Ovary (tissue), 9 donors: ENCODE measurements around the gene PPFIA2. TPM values are rescaled to one million over a fixed set of nuclear protein-coding genes. Genes with fewer than 3 reads are reported as not detected.

Experiments
- DNase-seq, 5 donors: peaks; one replicate each; pipeline ENCODE4 v3.0.0-alpha.2; 2019 to 2020
- H3K27ac ChIP-seq, 2 donors: fragments of 200-600 bp; one replicate each; pipeline versions ENCODE4 v1.5.1 to v1.8.0; 2019 to 2022
- H3K27me3 ChIP-seq: fragments of 200-600 bp; one replicate; pipeline ENCODE4 v1.8.0; 2022
- H3K36me3 ChIP-seq: fragments of 200-600 bp; sonication (generic); one replicate; pipeline ENCODE4 v1.5.1; 2019
- H3K4me1 ChIP-seq: one replicate; pipeline ENCODE4 v1.8.1; 2013; ENCODE audit warnings: mild to moderate bottlenecking, moderate library complexity; ENCODE audit not compliant: insufficient read depth
- H3K4me3 ChIP-seq: fragments of 200-600 bp; sonication (generic); one replicate; pipeline ENCODE4 v1.5.1; 2017
- H3K9me3 ChIP-seq, 2 donors: fragments of 200-600 bp in 1 of 2; sonication (generic) in 1 of 2; one replicate each; pipeline versions ENCODE4 v1.5.1 to v1.8.1; 2013 to 2019; ENCODE audit warnings: mild to moderate bottlenecking in 1 of 2, moderate library complexity in 1 of 2
- CTCF ChIP-seq, 3 donors: fragments of 450-650 bp in 2 of 3; fragments of 200-600 bp in 1 of 3; IDR thresholded peaks; one replicate each; pipeline versions ENCODE4 v1.5.1 to v1.8.0; 2016 to 2022; ENCODE audit warnings: antibody characterized with exemption in 3 of 3, mild to moderate bottlenecking in 1 of 3
- EP300 ChIP-seq: sonication (generic); formaldehyde crosslinking; IDR thresholded peaks from one replicate; pipeline ENCODE4 v1.6.1; 2017; ENCODE audit warnings: antibody characterized with exemption
- POLR2A ChIP-seq: fragments of 450-650 bp; IDR thresholded peaks from one replicate; pipeline ENCODE4 v1.6.1; 2017; ENCODE audit warnings: antibody characterized with exemption, mild to moderate bottlenecking, moderate library complexity
- WGBS, 3 donors: extraction: QIAGEN DNeasy Blood & Tissue Kit in 1 of 3; methylation state at CpG; one replicate each; pipeline versions ENCODE4 v1.1.5 to v1.1.7; 2013 to 2017; 5-methylcytosine and 5-hydroxymethylcytosine counted together
- intact Hi-C, 4 donors: fragments of 100-400 bp; cut with DNase I; formaldehyde crosslinking; loops; one replicate each; pipeline versions ENCODE4 v1.11.0 to v1.15.1; 2022 to 2023
- polyA plus RNA-seq, 2 donors: library from polyadenylated mRNA; stranded (reverse); fragments of 200-250 nt in 1 of 2; fragments of 350-450 nt in 1 of 2; fragmentation: Illumina TruSeq in 1 of 2; extraction: RNeasy Lipid Tissue Mini Kit (QIAGEN cat#74804) in 1 of 2; gene quantifications; one replicate each; pipeline ENCODE4 v1.2.3, GENCODE V29; 2013 to 2014
- total RNA-seq, 7 donors: library from RNA; depleted of rRNA in 2 of 7; stranded (reverse); fragments of >200 nt in 2 of 7; fragmentation: NEBNext Ultra II Directional in 3 of 7; extraction: Animal tissue kit (Norgen Biotek cat#: 25700) in 3 of 7; gene quantifications; one replicate each; pipeline versions ENCODE4 v1.1.0 to v1.2.4, GENCODE V29; 2016 to 2023
- donor health status: DM: no; HTN: no; CAD: no; lungs with moderate emphysema.
- donor health status: DM: no; HTN: no; CAD: no.
- donor health status: Bipolar disorder and iron deficiency.
- donor health status: DM: yes; HTN: yes; CAD: no.
- donor health status: DM: no; HTN: no; CAD: no.
- donor health status: DM: yes; HTN: yes; CAD: no.

Gene PPFIA2
- total and polyA plus RNA-seq, 9 donors, result 0.99 to 8.3 (median 3.4) TPM

- no peak overlapping the region for H3K4me3 ChIP-seq
- H3K27ac ChIP-seq, result no peak overlapping the region
- WGBS, 3 donors, result 81 to 90% (median 84%) methylated on average over 5 of the region's 5 CpGs
- no peaks in the 10 kb centered on the region for H3K27me3 ChIP-seq
- no peaks in the 10 kb centered on the region for H3K36me3 ChIP-seq
- no peak for TF ChIP-seq POLR2A
- no peak for TF ChIP-seq EP300
- no peak for TF ChIP-seq CTCF (IDR thresholded peaks at IDR 0.05)
- H3K4me1 ChIP-seq, result no peaks in the 10 kb centered on the region
- intact Hi-C loops, result no loop called here
- no peak for DNase-seq
- H3K9me3 ChIP-seq, result no peaks in the 10 kb centered on the region
Observed at GRCh38 chr12:81546811-81547210, 212.3 kb downstream of the PPFIA2 start.

GRCh38 chr12:81543621-81544139 lies 215.5 kb downstream of the PPFIA2 start:
- intact Hi-C loops, result no loop called here
- Histone ChIP-seq H3K36me3 (no peaks in the 10 kb centered on the region), H3K27me3 (no peaks in the 10 kb centered on the region), H3K27ac (no peak overlapping the region), H3K4me3 (no peak overlapping the region), H3K9me3 (no peaks in the 10 kb centered on the region), H3K4me1 (no peaks in the 10 kb centered on the region)
- 63 to 67% (median 64%) methylated on average over 4 of the region's 4 CpGs for WGBS, 3 donors
- no peak for DNase-seq
- no peak for TF ChIP-seq EP300
- no peak for TF ChIP-seq CTCF (IDR thresholded peaks at IDR 0.05)

- TF ChIP-seq CTCF (IDR thresholded peaks at IDR 0.05) (no peak), EP300 (no peak), POLR2A (no peak)
- Histone ChIP-seq H3K27me3 (no peaks in the 10 kb centered on the region), H3K27ac (no peak overlapping the region), H3K4me3 (no peak overlapping the region), H3K36me3 (no peaks in the 10 kb centered on the region), H3K9me3 (no peaks in the 10 kb centered on the region), H3K4me1 (no peaks in the 10 kb centered on the region)
- WGBS, 3 donors, result 68 to 77% (median 71%) methylated on average over 4 of the region's 4 CpGs
- intact Hi-C loops, result no loop called here
- DNase-seq, result no peak
Observed at GRCh38 chr12:81542065-81543010, 216.8 kb downstream of the PPFIA2 start.

GRCh38 chr12:81541121-81541520 lies 218.0 kb downstream of the PPFIA2 start:
- H3K27ac ChIP-seq, result no peak overlapping the region
- H3K36me3 ChIP-seq, result no peaks in the 10 kb centered on the region
- intact Hi-C loops, result no loop called here
- H3K4me3 ChIP-seq, result no peak overlapping the region
- TF ChIP-seq POLR2A (no peak), EP300 (no peak), CTCF (IDR thresholded peaks at IDR 0.05) (no peak)
- H3K27me3 ChIP-seq, result no peaks in the 10 kb centered on the region
- no peak for DNase-seq
- no peaks in the 10 kb centered on the region for H3K4me1 ChIP-seq
- H3K9me3 ChIP-seq, result no peaks in the 10 kb centered on the region
